Measurements from ENCODE around the gene HOTAIR. TPM values are rescaled to one million over a fixed set of nuclear protein-coding genes. Genes with fewer than 3 reads are reported as not detected.

Gene HOTAIR
- total RNA-seq, 3 donors from 2014 or later (not counting 1 experiment from before 2014, with no cell fraction given): not detected

DNA sequence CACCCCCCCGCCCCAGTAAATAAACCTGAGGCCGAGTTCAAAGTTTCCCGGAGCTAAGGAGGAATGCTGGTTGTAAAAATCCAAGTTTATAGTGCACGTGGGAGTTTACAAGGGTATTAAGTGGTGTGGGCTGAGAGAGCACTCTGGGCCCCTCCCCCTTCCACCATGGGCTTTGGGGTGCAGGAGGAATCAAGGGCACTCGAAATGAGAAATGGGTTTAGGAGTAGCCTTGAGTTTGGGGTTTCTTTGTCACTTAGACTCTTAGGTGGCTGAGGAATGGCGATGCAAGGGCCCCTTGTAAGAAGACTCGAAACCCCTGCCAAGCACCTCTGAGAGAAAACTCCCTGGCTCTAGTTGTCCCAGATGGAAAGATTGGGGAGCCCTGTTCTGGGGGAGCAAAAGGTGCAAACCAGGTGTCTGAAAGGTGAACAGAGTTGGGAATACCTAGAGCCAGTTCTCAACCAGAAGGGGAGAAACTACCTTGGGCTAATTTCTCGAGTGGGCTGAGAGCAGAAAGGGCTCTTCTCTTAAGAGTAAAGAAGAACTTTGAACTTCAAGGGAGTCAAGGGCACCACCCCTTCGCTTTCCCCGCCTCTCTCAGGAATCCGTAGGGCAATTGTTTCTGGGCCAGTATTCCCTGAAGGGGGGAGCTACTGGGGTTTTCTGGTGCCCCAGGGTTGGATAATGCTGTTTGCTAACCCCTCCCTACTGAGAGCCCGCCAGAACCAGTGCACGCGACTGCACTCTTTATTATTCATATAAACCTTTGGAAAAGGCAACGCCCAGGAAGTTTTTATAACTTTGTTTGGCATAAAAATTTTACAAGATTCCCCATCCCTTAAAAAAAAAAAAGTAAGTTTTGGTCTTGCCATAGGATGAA is 4.0 kb upstream of the HOTAIR start:
- Mint-ChIP-seq H3K27me3 (ENCODE audit: low read depth in 2 of 2) (peaks cover 80 to 82% of the 10 kb centered on the region in 2 donors), H3K4me1 (peaks cover 11 to 22% of the 10 kb centered on the region in 2 donors)

GRCh38 chr12:53977596-53978445 is 3.1 kb upstream of the HOTAIR start:
- Histone ChIP-seq H3K27me3 (ENCODE audit: control insufficient read depth, insufficient read depth, low read length) (peaks cover 84% of the 10 kb centered on the region), H3K4me3 (ENCODE audit: low read length) (no peak overlapping the region), H3K27ac (ENCODE audit: low read length) (no peak overlapping the region), H3K36me3 (ENCODE audit: control insufficient read depth, insufficient read depth, low read length) (no peaks in the 10 kb centered on the region), H3K9me3 (ENCODE audit: control insufficient read depth, insufficient read depth, low read length) (peaks cover 5% of the 10 kb centered on the region), H3K4me1 (ENCODE audit: control insufficient read depth, insufficient read depth, low read length) (peaks cover 32% of the 10 kb centered on the region)
- ATAC-seq: peak in 1 of 3 donors; percentile 47
- H3K27me3 Mint-ChIP-seq (ENCODE audit: low read depth in 2 of 2): peaks cover 78 to 81% of the 10 kb centered on the region in 2 donors
- H3K9me3 Mint-ChIP-seq: no peaks in the 10 kb centered on the region
- no peak overlapping the region for H3K4me3 Mint-ChIP-seq
- intact Hi-C loops (cut with micrococcal nuclease): loop anchor here (5.0 kb wide), 1 partner anchor 34 kb away; no protein-coding TSS in a partner anchor
- DNase-seq: no peak
- no peak for TF ChIP-seq CTCF (IDR thresholded peaks at IDR 0.05)
- no peaks in the 10 kb centered on the region for H3K36me3 Mint-ChIP-seq
- 6% methylated on average over 11 of the region's 11 CpGs for WGBS (ENCODE audit: insufficient coverage)
- H3K27ac Mint-ChIP-seq: no peak overlapping the region
- H3K4me1 Mint-ChIP-seq: peaks cover 18 to 30% of the 10 kb centered on the region in 2 donors

More for the DNA sequence above, 4.0 kb upstream of the HOTAIR start:
- Mint-ChIP-seq H3K27ac (no peak overlapping the region), H3K36me3 (no peaks in the 10 kb centered on the region), H3K4me3 (no peak overlapping the region), H3K9me3 (no peaks in the 10 kb centered on the region)
- intact Hi-C loops (cut with micrococcal nuclease): loop anchor here (5.0 kb wide), 1 partner anchor 34 kb away; no protein-coding TSS in a partner anchor
- Histone ChIP-seq H3K4me3 (ENCODE audit: low read length) (no peak overlapping the region), H3K27ac (ENCODE audit: low read length) (no peak overlapping the region), H3K9me3 (ENCODE audit: control insufficient read depth, insufficient read depth, low read length) (no peaks in the 10 kb centered on the region), H3K4me1 (ENCODE audit: control insufficient read depth, insufficient read depth, low read length) (peaks cover 24% of the 10 kb centered on the region), H3K27me3 (ENCODE audit: control insufficient read depth, insufficient read depth, low read length) (peaks cover 83% of the 10 kb centered on the region), H3K36me3 (ENCODE audit: control insufficient read depth, insufficient read depth, low read length) (no peaks in the 10 kb centered on the region)
- no peak for DNase-seq
- WGBS (ENCODE audit: insufficient coverage): 24% methylated on average over 11 of the region's 15 CpGs
- TF ChIP-seq CTCF (IDR thresholded peaks at IDR 0.05): no peak
- ATAC-seq: no peak

- Histone ChIP-seq H3K27me3 (ENCODE audit: control insufficient read depth, insufficient read depth, low read length) (peaks cover 86% of the 10 kb centered on the region), H3K9me3 (ENCODE audit: control insufficient read depth, insufficient read depth, low read length) (peaks cover 5% of the 10 kb centered on the region), H3K27ac (ENCODE audit: low read length) (no peak overlapping the region), H3K4me1 (ENCODE audit: control insufficient read depth, insufficient read depth, low read length) (peaks cover 32% of the 10 kb centered on the region), H3K36me3 (ENCODE audit: control insufficient read depth, insufficient read depth, low read length) (no peaks in the 10 kb centered on the region), H3K4me3 (ENCODE audit: low read length) (no peak overlapping the region)
- peaks cover 80 to 81% of the 10 kb centered on the region in 2 donors for H3K27me3 Mint-ChIP-seq (ENCODE audit: low read depth in 2 of 2)
- WGBS (ENCODE audit: insufficient coverage): 7% methylated on average over 5 of the region's 9 CpGs
- no peaks in the 10 kb centered on the region for H3K36me3 Mint-ChIP-seq
- H3K4me3 Mint-ChIP-seq: peak overlapping the region; percentile 25
- no peak for TF ChIP-seq CTCF (IDR thresholded peaks at IDR 0.05)
- no peak overlapping the region for H3K27ac Mint-ChIP-seq
- ATAC-seq (no peak), DNase-seq (no peak)
- intact Hi-C loops (cut with micrococcal nuclease): loop anchor here (5.0 kb wide), 1 partner anchor 35 kb away; no protein-coding TSS in a partner anchor
- H3K4me1 Mint-ChIP-seq: peaks cover 18 to 31% of the 10 kb centered on the region in 2 donors
- H3K9me3 Mint-ChIP-seq: no peaks in the 10 kb centered on the region
Observed at GRCh38 chr12:53976823-53977595, 2.3 kb upstream of the HOTAIR start.

Data from natural killer cell (primary cell).